ENCODE data around the gene POLR2A.

POLR2A gene

GRCh38 chr17:7528842-7529241, 44.7 kb downstream of the POLR2A start:
- H3K9ac ChIP-seq (ENCODE audit: low read depth, low read length): no peak overlapping the region
- H3K36me3 ChIP-seq (ENCODE audit: insufficient read depth, low read length): no peaks in the 10 kb centered on the region
- H3K9me3 ChIP-seq (ENCODE audit: control insufficient read depth, insufficient read depth, low read length): peaks cover 5% of the 10 kb centered on the region
- no peaks in the 10 kb centered on the region for H3K4me1 ChIP-seq (ENCODE audit: insufficient read depth, low read length)

- H3K9ac ChIP-seq (ENCODE audit: low read depth, low read length): no peak overlapping the region
- no peaks in the 10 kb centered on the region for H3K36me3 ChIP-seq (ENCODE audit: insufficient read depth, low read length)
- H3K4me1 ChIP-seq (ENCODE audit: insufficient read depth, low read length): no peaks in the 10 kb centered on the region
- peaks cover 5% of the 10 kb centered on the region for H3K9me3 ChIP-seq (ENCODE audit: control insufficient read depth, insufficient read depth, low read length)
Observed at GRCh38 chr17:7530023-7530900, 46.1 kb downstream of the POLR2A start.

- no peaks in the 10 kb centered on the region for H3K4me1 ChIP-seq (ENCODE audit: insufficient read depth, low read length)
- no peaks in the 10 kb centered on the region for H3K36me3 ChIP-seq (ENCODE audit: insufficient read depth, low read length)
- H3K9me3 ChIP-seq (ENCODE audit: control insufficient read depth, insufficient read depth, low read length): no peaks in the 10 kb centered on the region
- H3K9ac ChIP-seq (ENCODE audit: low read depth, low read length): no peak overlapping the region
Observed at GRCh38 chr17:7538050-7538449, 53.9 kb downstream of the POLR2A start.

- H3K4me1 ChIP-seq (ENCODE audit: insufficient read depth, low read length): no peaks in the 10 kb centered on the region
- H3K9me3 ChIP-seq (ENCODE audit: control insufficient read depth, insufficient read depth, low read length): no peaks in the 10 kb centered on the region
- H3K9ac ChIP-seq (ENCODE audit: low read depth, low read length): no peak overlapping the region
- H3K36me3 ChIP-seq (ENCODE audit: insufficient read depth, low read length): no peaks in the 10 kb centered on the region
Observed at GRCh38 chr17:7538891-7539545, 54.9 kb downstream of the POLR2A start.

GRCh38 chr17:7541074-7541621, 57.0 kb downstream of the POLR2A start:
- H3K4me1 ChIP-seq (ENCODE audit: insufficient read depth, low read length): no peaks in the 10 kb centered on the region

GRCh38 chr17:7544911-7545310, 60.7 kb downstream of the POLR2A start:
- H3K9me3 ChIP-seq (ENCODE audit: control insufficient read depth, insufficient read depth, low read length): no peaks in the 10 kb centered on the region
- H3K4me1 ChIP-seq (ENCODE audit: insufficient read depth, low read length): no peaks in the 10 kb centered on the region
- H3K9ac ChIP-seq (ENCODE audit: low read depth, low read length): no peak overlapping the region
- H3K36me3 ChIP-seq (ENCODE audit: insufficient read depth, low read length): no peaks in the 10 kb centered on the region

More at GRCh38 chr17:7541074-7541621, 57.0 kb downstream of the POLR2A start:
- H3K9me3 ChIP-seq (ENCODE audit: control insufficient read depth, insufficient read depth, low read length): no peaks in the 10 kb centered on the region
- no peaks in the 10 kb centered on the region for H3K36me3 ChIP-seq (ENCODE audit: insufficient read depth, low read length)
- H3K9ac ChIP-seq (ENCODE audit: low read depth, low read length): no peak overlapping the region

GRCh38 chr17:7548585-7549400, 64.6 kb downstream of the POLR2A start, which contains the start of gene TNFSF12:
Gene TNFSF12 (plus strand): TSS chr17:7549058. CDS start chr17:7549154, 96 bp downstream.
- no peaks in the 10 kb centered on the region for H3K9me3 ChIP-seq (ENCODE audit: control insufficient read depth, insufficient read depth, low read length)
- H3K4me1 ChIP-seq (ENCODE audit: insufficient read depth, low read length): no peaks in the 10 kb centered on the region
- H3K9ac ChIP-seq (ENCODE audit: low read depth, low read length): peak within 1 kb of the TSS; percentile 84
- H3K36me3 ChIP-seq (ENCODE audit: insufficient read depth, low read length): no peaks in the 10 kb centered on the region
